Calu3 (cell line): ENCODE data around the gene CPB1. TPM values are rescaled to one million over a fixed set of nuclear protein-coding genes. Genes with fewer than 3 reads are reported as not detected.

ENCODE experiments used
- BruUV-seq: library from RNA; stranded (reverse); fragments of 400-500 nt; replicated peaks from 2 replicates; lab custom pipeline; 2021; lab: Mats Ljungman, UMichigan
- CTCF ChIA-PET: fragments of 300-600 bp; sonication (Branson Sonifier 250); formaldehyde crosslinking; loops from one replicate; lab custom pipeline; 2022; ENCODE audit warnings: antibody characterized with exemption; lab: Charles Lee
- DNase-seq: peaks from one replicate; pipeline ENCODE4 v3.0.0; 2022
- H3K27ac Mint-ChIP-seq: one replicate; pipeline ENCODE4 v1.8.0; 2022; ENCODE audit warnings: mixed read lengths; ENCODE audit not compliant: unreplicated experiment
- H3K27me3 Mint-ChIP-seq: one replicate; pipeline ENCODE4 v1.8.0; 2022; ENCODE audit warnings: mixed read lengths; ENCODE audit not compliant: unreplicated experiment
- H3K36me3 Mint-ChIP-seq: one replicate; pipeline ENCODE4 v1.8.0; 2022; ENCODE audit warnings: mild to moderate bottlenecking, moderate library complexity, mixed read lengths; ENCODE audit not compliant: insufficient read depth, unreplicated experiment
- H3K4me1 Mint-ChIP-seq: one replicate; pipeline ENCODE4 v1.8.0; 2022; ENCODE audit warnings: mild to moderate bottlenecking, low read depth, mixed read lengths; ENCODE audit not compliant: unreplicated experiment
- H3K4me3 Mint-ChIP-seq: one replicate; pipeline ENCODE4 v1.8.0; 2022; ENCODE audit warnings: mild to moderate bottlenecking, low read depth, moderate library complexity, mixed read lengths; ENCODE audit not compliant: unreplicated experiment
- H3K9me3 Mint-ChIP-seq: one replicate; pipeline ENCODE4 v1.8.0; 2022; ENCODE audit warnings: low read depth, mixed read lengths; ENCODE audit not compliant: unreplicated experiment
- intact Hi-C: fragments of 100-400 bp; cut with micrococcal nuclease; formaldehyde crosslinking; loops from one replicate; pipeline ENCODE4 v1.10.0; 2022; ENCODE audit not compliant: unreplicated experiment
- total RNA-seq: library from RNA; stranded (reverse); gene quantifications from 2 replicates; pipeline ENCODE4 v1.2.3, GENCODE V29; 2022
- TF ChIP-seq, protein P1 (sequence below): fragments of 200-600 bp; IDR thresholded peaks from one replicate; pipeline ENCODE4 v1.8.0; 2022; ENCODE audit warnings: antibody characterized with exemption; ENCODE audit not compliant: unreplicated experiment

Gene CPB1
- total RNA-seq, 1 experiment from 2014 or later, result not detected

DNA sequence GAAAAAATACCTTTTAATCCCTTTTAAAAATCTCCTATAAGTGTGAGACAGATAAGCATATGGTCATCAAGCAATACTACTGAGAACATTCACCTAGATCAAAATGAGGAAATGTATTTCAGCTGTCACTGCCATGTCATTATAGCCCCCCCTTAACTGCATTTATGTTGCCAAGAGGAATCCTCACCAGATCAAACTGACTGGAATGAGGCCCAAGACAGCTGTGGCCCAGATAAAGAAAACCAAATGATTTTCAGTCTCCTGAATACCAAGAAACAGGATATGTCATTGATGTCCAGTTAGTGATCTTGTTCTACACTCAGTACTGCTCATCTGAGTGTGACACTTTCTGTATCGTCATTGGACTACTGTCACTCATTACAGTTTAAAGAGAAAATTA, 35.1 kb upstream of the CPB1 start:
- CTCF ChIA-PET, result no interaction called here
- Mint-ChIP-seq H3K4me3 (no peak overlapping the region), H3K27ac (no peak overlapping the region), H3K36me3 (no peaks in the 10 kb centered on the region), H3K4me1 (no peaks in the 10 kb centered on the region), H3K27me3 (no peaks in the 10 kb centered on the region), H3K9me3 (no peaks in the 10 kb centered on the region)
- no TSS peak for BruUV-seq
- TF ChIP-seq, protein P1, sequence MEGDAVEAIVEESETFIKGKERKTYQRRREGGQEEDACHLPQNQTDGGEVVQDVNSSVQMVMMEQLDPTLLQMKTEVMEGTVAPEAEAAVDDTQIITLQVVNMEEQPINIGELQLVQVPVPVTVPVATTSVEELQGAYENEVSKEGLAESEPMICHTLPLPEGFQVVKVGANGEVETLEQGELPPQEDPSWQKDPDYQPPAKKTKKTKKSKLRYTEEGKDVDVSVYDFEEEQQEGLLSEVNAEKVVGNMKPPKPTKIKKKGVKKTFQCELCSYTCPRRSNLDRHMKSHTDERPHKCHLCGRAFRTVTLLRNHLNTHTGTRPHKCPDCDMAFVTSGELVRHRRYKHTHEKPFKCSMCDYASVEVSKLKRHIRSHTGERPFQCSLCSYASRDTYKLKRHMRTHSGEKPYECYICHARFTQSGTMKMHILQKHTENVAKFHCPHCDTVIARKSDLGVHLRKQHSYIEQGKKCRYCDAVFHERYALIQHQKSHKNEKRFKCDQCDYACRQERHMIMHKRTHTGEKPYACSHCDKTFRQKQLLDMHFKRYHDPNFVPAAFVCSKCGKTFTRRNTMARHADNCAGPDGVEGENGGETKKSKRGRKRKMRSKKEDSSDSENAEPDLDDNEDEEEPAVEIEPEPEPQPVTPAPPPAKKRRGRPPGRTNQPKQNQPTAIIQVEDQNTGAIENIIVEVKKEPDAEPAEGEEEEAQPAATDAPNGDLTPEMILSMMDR, result no peak
- intact Hi-C loops, result no loop called here
- no peak for DNase-seq

DNA sequence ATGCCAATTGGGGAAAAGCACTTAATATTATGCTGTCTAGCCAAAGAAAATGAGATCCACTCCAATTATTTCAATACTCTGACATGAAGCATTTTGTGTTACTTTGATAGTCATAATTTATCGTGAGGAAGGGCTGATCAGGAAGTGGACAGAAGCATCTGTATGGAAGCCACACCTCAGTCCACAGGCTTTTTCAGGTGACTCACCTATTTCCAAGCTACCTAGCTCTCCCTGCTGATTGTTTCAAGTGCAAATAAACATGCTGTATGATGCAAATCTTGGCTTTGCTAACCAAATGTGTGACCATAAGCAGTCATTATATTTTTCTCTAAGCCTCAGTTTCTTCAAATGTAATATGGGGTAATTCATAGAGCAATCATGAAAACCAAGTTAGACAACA, 30.8 kb upstream of the CPB1 start:
- Mint-ChIP-seq H3K9me3 (no peaks in the 10 kb centered on the region), H3K36me3 (no peaks in the 10 kb centered on the region), H3K27ac (peak overlapping the region; percentile 58), H3K4me1 (no peaks in the 10 kb centered on the region), H3K27me3 (no peaks in the 10 kb centered on the region), H3K4me3 (no peak overlapping the region)
- peak; percentile 53 for DNase-seq
- BruUV-seq, result no TSS peak
- intact Hi-C loops, result no loop called here
- TF ChIP-seq, protein P1, result no peak
- CTCF ChIA-PET, result interaction anchor here (0.5 to 1.8 kb wide), 5 partner anchors 8 to 65 kb away, joined by 3 read pairs; no protein-coding TSS in a partner anchor

DNA sequence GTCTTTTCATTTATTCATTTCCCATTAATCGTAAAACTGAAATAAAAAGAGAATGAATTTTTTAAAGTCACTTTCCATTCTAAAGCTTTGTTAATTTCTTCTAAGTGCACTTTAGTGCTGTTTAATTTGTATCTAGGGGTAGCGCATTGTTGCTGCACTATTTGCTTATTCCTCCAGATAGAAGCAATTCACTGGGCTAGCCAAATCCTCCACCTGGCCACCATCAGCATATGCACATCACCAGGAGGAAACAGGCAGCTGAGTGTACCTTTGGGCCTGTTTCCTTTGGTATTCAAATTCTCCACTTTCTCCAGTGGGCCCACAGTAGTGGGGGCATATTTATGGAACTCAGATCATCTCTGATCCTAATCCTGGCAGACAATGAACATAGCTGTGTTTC, 29.8 kb upstream of the CPB1 start:
- Mint-ChIP-seq H3K36me3 (no peaks in the 10 kb centered on the region), H3K27me3 (no peaks in the 10 kb centered on the region), H3K9me3 (no peaks in the 10 kb centered on the region), H3K4me3 (no peak overlapping the region), H3K4me1 (no peaks in the 10 kb centered on the region), H3K27ac (no peak overlapping the region)
- no TSS peak for BruUV-seq
- intact Hi-C loops, result no loop called here
- no peak for DNase-seq
- TF ChIP-seq, protein P1, result no peak
- CTCF ChIA-PET, result interaction anchor here (0.5 to 1.8 kb wide), 2 partner anchors 64 to 390 kb away, joined by 3 read pairs; no protein-coding TSS in a partner anchor

DNA sequence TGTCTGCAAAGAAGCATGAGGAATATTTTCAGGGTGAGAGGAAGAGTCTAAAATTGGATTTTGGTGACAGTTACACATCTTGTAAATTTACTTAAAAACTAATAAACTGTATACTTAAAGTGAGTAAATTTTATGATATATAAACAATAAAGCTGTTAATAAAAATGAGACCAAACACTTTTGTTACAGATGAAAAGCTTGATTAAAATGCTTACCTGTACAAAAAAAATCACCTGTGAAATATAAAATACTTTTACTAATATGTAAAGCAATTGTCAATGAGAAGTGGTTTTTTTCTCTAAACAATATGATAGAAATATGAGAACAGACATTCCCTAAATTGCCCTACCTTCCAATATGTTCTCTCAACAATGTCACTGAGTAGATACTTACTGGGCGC, 27.2 kb upstream of the CPB1 start:
- no peak for DNase-seq
- Mint-ChIP-seq H3K4me1 (no peaks in the 10 kb centered on the region), H3K9me3 (no peaks in the 10 kb centered on the region), H3K27ac (no peak overlapping the region), H3K4me3 (no peak overlapping the region), H3K27me3 (no peaks in the 10 kb centered on the region), H3K36me3 (no peaks in the 10 kb centered on the region)
- intact Hi-C loops, result no loop called here
- CTCF ChIA-PET, result no interaction called here
- TF ChIP-seq, protein P1, result no peak
- BruUV-seq, result no TSS peak
